RCC 7860 (cell line): Measurements from ENCODE around the gene KIAA0513.

ENCODE experiments used
- DNase-seq: peaks from one replicate; pipeline ENCODE4 v3.0.0-alpha.2; 2015; ENCODE audit warnings: low spot score
- FAIRE-seq: peaks from 2 replicates; lab custom pipeline; 2012; peaks lifted over from hg19 to GRCh38; lab: Jason Lieb, UNC

KIAA0513 gene

DNA sequence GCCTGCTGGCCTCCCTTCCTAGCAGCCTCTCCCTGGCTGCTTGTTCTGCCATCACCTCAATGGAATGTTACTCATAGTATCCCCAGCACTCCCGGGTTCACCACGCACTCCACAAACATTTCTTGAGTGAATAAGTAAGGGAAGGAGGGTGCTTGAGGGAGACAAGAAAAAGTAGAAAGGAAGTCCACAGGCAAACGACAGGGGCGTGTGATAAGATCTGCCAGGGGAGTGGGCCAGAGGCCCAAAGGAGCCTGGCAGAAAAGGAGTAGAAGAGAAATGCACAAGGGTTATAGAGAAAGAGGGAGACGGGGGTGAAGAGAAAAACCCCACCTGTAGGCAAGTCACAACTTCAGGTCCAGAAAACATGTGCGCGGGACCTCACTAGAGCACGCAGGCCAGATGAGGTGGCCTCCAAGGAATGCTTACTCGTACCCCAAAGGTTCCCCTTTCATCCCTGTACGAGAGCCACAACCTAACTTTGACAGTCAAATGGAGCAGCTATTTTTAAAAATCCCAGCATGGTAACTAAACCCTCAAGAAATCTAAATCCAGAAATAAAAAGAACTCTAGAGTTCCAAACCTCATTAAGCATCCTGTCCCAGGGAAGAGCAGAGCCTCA lies 22.9 kb upstream of the KIAA0513 start:
- DNase-seq = peak; percentile 90
- peak; percentile 82 for FAIRE-seq

DNA sequence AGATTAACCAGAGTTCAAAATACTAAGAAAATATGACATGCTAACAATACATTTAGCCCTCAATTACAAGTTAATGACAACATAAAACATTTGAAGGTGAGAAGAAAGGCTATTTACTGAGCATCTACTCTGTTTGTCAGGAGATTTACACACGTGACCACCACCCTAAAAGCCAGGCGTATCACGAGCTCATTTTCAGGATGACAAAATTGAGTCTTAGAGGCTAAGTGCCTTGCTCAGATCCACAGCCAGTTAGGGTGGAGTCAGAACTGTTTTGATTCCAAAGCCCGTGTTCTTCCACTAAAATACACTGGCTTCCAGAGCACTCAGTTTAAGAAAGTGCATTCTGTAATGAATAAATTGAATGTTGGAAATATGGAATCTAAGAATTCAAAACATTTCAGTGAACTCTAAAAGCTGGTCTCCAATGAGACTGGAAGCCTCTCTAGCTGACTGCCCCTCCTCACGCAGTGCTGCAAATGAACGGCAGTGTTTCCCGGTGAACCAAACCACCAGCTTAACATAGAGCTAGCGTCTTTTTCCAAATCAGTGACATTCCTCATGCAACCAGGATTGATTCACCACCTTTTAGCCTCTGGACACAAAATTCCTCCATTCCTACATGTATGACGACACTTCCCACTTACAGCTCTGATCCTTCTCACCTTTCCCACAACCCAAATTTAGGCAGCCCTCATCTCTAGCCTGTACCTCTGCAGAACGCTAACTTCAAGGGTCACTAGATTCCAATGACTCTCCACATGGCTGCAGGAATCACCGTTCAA lies 22.1 kb upstream of the KIAA0513 start:
- peak; percentile 80 for DNase-seq

DNA sequence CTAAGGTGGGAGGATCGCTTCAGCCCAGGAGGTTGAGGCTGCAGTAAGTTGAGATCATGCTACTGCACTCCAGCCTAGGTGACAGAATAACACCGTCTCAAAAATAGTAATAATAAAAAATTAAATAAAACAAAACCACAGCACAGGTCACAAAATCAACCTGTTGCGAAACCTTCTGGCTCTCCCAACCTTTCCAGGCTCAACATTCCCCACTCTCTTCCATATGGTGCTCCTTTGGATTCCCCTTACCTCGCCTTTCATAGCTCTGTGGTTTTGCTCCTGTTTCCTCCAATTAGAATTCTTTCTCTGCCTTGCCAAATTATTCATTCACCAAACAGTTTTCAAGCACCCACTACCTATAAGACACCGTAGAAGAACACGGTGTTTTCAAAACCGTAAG lies 21.0 kb upstream of the KIAA0513 start:
- FAIRE-seq (no peak), DNase-seq (no peak)

More for the DNA sequence above, 22.1 kb upstream of the KIAA0513 start:
- peak; percentile 60 for FAIRE-seq

DNA sequence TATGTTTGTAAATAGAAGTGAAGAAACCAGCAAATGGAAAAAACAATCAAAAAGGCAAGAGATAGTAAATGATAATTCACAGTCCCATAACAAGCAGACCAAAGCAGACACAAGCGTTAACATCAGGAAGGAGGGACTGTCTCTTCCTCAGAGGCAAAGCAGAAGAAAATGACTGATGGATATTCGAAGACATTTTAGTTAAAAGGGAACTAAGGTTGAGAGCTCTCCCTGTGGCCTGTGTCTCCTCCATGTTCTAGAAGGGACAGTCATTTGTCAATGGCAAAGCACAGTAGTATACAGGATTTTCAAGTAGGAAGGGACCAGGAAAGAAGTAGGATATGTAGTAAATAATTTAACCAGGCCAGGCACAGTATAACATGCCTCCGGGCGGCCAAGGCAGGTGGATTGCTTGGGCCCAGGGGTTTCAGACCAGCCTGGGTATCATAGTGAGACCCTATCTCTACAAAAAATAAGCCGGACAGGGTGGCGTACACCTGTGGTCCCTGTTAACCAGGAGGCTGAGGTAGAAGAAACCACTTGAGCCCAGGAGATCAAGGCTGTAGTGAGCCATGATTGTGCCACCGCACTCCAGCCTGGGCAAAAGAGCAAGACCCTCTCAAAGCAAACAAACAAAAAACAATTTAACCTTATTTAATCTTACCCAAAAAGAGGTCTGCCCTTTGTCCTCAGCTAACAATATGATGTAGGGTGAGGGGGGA lies 19.9 kb upstream of the KIAA0513 start:
- FAIRE-seq (no peak), DNase-seq (no peak)

- FAIRE-seq = no peak
These were observed 19.3 kb upstream of the KIAA0513 start for GRCh38 chr16:85008271-85008670.

DNA sequence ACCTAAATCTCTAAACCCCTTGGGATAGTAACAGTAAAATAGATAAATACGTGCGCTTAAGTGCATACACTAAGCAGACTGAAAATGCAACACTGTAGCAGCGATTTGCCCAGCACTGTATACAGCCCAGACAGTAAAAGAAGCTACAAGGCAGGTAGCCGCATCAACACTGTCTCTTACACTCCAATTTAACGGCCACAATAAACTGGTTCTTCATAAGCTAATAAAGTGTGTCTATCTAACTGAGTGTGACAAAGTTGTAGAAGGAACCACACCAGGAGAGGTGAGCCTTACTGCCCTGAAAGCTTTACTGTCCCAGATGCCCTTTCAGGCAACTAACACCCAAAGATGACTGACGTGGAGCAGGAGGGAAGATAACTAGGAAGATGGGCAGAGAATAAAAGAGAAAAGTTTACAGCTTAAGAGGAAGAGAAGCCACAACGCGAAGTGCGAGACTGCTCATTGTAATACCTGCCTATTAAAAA lies 17.1 kb upstream of the KIAA0513 start:
- FAIRE-seq = no peak
- no peak for DNase-seq

More at GRCh38 chr16:85008271-85008670, 19.3 kb upstream of the KIAA0513 start:
- DNase-seq = no peak

DNA sequence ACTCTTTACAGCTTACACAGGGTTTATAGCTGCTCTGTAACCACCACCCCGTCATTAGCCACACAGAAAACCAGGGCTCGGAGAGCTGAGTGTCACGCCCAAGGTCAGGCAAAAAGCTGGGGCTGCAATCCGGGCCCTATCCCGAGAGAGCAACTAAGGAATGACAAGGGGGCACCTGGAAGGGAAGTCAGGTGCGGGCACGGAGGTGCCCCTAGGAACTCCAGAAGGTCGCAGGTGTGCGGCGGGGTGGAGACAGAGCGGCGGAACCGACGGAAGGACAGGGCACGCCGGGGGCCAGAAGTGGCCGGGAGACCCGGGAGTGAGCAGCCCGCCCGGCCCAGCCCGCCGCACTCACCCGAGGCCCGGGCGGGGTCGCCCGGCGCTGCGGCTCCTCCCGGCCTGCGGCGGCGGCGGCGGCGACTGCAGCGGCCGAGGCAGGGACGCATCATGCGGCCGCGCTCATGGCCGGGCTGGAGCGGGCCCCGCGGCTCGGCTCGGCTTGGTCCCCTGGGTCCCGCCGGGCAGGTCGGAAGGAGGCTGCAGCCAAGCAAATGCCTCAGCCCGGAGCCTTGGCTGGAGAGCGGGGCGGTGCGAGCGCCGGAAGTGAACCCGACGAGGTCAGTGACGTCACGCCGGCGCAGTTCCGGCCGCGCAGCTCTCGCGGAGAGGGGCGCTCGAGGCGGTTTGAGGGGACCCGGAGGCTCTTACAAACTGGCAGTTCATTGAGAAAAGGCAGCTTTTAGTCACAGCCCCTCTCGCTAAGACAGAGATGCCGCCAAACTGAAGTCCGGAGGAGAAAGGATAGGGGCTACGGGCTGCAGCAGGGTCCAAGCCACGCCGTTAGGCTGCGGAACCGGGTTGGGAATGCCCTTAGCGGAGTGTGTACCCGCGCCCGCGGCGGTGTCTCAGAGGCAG lies 16.4 kb upstream of the KIAA0513 start, which contains the start of gene ZDHHC7:
ZDHHC7 (minus strand) TSS at position 605 of the 915 bp plus-strand sequence. CDS start 20,917 bp downstream, outside the sequence.
- peak; percentile 60 for DNase-seq
- no peak for FAIRE-seq

DNA sequence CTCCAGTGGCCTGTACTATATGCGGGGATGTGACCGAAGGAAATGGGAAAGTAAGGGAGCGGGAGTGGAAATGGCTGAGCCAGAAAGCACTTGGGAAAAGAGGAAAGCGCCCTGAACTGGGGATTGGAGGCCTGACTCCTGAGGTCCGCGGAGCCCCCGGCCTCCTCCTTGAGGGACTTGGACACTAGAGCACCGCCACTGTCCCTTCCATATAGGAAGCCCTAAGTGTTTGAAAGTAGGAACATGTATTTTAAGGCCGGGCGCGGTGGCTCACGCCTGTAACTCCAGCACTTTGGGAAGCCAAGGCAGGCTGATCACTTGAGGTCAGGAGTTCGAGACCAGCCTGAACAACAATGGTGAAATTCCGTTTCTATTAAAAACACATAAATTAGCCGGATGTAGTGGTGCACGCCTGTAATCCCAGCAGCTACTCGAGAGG lies 15.7 kb upstream of the KIAA0513 start:
- FAIRE-seq = no peak
- DNase-seq = no peak

- DNase-seq (no peak), FAIRE-seq (no peak)
These were observed 13.3 kb upstream of the KIAA0513 start for GRCh38 chr16:85014311-85014710.

DNA sequence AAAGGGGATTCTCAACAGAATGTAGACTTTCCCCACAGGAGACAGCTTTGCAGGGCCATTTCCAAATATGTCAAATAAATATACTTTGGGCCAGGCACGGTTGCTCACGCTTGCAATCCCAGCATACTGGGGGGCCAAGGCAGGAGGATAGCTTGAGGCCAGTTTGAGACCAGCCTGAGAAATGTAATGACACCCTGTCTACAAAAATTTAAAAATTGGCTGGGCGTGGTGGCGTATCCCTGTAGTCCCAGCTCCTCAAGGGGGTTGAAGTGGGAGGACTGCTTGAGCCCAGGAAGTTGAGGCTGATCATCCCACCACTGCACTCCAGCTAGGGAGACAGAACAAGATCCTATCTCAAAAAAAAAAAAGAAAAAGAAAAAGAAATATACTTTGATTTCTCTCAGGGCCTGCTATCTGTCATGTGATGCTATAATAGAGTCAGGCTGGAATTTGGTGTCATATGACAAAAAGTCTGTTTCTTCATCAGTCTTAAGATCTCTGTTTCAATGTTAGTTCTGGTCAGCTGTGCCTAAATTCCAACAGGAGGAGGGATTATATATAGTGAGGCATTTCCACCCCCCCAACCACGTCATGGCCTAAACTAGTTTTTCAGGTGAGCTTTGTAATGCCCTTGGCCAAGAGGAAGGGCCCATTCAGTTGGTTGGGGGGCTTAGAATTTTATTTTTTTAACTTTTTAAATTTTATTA lies 12.0 kb upstream of the KIAA0513 start:
- FAIRE-seq (no peak), DNase-seq (no peak)

- DNase-seq (peak; percentile 56), FAIRE-seq (peak; percentile 66)
These were observed 10.4 kb upstream of the KIAA0513 start for GRCh38 chr16:85017151-85017550.

DNA sequence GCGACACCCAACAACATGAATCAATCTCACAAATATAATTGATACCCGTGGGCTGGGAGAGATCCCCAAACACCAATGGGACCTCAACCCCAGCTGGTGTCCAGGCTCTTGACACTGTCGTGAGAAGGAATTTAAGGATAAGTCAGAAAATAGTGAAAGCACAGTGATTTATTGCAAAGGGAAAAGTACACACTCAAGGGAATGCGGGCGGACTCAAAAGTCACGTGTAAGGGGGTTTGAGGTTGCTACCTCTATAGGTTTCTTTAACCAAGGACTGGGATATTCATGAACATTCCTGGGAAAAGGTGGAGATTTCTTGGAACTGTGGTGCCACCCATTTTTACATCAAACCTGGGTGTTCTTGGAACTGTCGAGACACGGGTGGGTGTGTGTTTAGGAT lies 10.0 kb upstream of the KIAA0513 start:
- no peak for DNase-seq

GRCh38 chr16:85018529-85019236 lies 8.9 kb upstream of the KIAA0513 start:
- FAIRE-seq = peak; percentile 92
- peak; percentile 94 for DNase-seq

More for the DNA sequence above, 10.0 kb upstream of the KIAA0513 start:
- no peak for FAIRE-seq

DNA sequence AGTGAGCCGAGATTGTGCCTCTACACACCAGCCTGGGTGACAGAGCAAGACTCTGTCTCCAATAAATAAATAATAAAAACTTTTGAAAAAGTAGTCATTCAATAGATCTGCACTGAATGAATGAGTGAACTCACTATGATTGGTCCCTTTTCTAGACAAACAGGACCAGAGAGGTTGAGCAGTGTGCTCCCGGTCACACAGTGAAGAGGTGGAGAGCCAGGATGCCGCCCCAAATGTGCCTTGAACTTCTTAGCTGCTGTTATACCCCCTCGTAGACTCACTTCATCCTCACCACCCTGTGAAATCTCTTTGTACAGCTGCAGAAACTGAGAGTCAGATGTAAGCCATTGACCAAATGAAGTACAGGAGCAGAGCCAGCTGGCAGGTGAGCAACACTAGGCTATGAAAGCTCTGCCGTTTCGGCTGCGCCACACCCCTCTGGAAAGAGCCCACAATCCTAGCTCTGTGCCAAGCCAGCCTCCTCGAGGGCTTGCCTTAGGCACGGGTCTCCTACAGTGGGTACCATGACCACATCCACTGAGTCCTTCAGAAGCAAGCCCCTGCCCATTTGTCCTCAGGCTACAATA lies 7.8 kb upstream of the KIAA0513 start:
- no peak for DNase-seq
- no peak for FAIRE-seq

- no peak for DNase-seq
- FAIRE-seq = peak; percentile 5
These were observed 1.6 kb upstream of the KIAA0513 start for GRCh38 chr16:85025781-85026653.

- FAIRE-seq (no peak), DNase-seq (no peak)
These were observed 892 bp upstream of the KIAA0513 start for GRCh38 chr16:85026703-85027102.

- no peak for FAIRE-seq
These were observed 526 bp downstream of the KIAA0513 start for GRCh38 chr16:85027958-85028684.

More at GRCh38 chr16:85027958-85028684, 526 bp downstream of the KIAA0513 start:
- DNase-seq = no peak
